IPS-20b (cell line): Measurements from ENCODE around the gene RP9.
A peak's percentile ranks its signal among the peaks of the same experiment; 100 is the strongest.

Experiments used
- H3K27ac ChIP-seq: one replicate; pipeline ENCODE4 v1.5.1; 2013; ENCODE audit warnings: low read length
- H3K27me3 ChIP-seq: 2 replicates; pipeline ENCODE4 v1.6.1; 2013; ENCODE audit warnings: mild to moderate bottlenecking, low read length, inconsistent platforms; ENCODE audit not compliant: insufficient read depth
- H3K36me3 ChIP-seq: 2 replicates; pipeline ENCODE4 v1.6.1; 2013; ENCODE audit warnings: low read depth, mild to moderate bottlenecking, inconsistent platforms, low read length, moderate library complexity; ENCODE audit not compliant: insufficient read depth
- H3K4me1 ChIP-seq: 2 replicates; pipeline ENCODE4 v1.6.1; 2013; ENCODE audit warnings: mild to moderate bottlenecking, control low read depth, inconsistent platforms, low read length, moderate library complexity; ENCODE audit not compliant: insufficient read depth
- H3K4me3 ChIP-seq: 2 replicates; pipeline ENCODE4 v1.5.1; 2013; ENCODE audit warnings: mild to moderate bottlenecking, low read length, inconsistent platforms
- H3K9ac ChIP-seq: 2 replicates; pipeline ENCODE4 v1.6.1; 2013; ENCODE audit warnings: low read depth, mild to moderate bottlenecking, inconsistent platforms, low read length, moderate library complexity
- H3K9me3 ChIP-seq: 2 replicates; pipeline ENCODE4 v1.6.1; 2013; ENCODE audit warnings: mild to moderate bottlenecking, low read depth, low read length, inconsistent platforms; ENCODE audit not compliant: insufficient read depth

The RP9 gene

GRCh38 chr7:33109005-33109757, at the start of gene RP9:
RP9 (minus strand) TSS chr7:33109404; CDS start chr7:33109372, 32 bp downstream.
- H3K27ac ChIP-seq: no peak within 1 kb of the TSS
- peaks cover 33% of the 10 kb centered on the region for H3K27me3 ChIP-seq
- peaks cover 11% of the 10 kb centered on the region for H3K4me1 ChIP-seq
- H3K4me3 ChIP-seq: peak within 1 kb of the TSS; percentile 97
- no peaks in the 10 kb centered on the region for H3K36me3 ChIP-seq
- H3K9ac ChIP-seq: peak within 1 kb of the TSS; percentile 85
- H3K9me3 ChIP-seq: no peaks in the 10 kb centered on the region

- Histone ChIP-seq H3K27me3 (no peaks in the 10 kb centered on the region), H3K4me3 (no peak overlapping the region), H3K9ac (no peak overlapping the region), H3K4me1 (no peaks in the 10 kb centered on the region), H3K9me3 (no peaks in the 10 kb centered on the region), H3K36me3 (no peaks in the 10 kb centered on the region), H3K27ac (no peak overlapping the region)
Observed at GRCh38 chr7:33157781-33158180, 48.6 kb upstream of the RP9 start.

DNA sequence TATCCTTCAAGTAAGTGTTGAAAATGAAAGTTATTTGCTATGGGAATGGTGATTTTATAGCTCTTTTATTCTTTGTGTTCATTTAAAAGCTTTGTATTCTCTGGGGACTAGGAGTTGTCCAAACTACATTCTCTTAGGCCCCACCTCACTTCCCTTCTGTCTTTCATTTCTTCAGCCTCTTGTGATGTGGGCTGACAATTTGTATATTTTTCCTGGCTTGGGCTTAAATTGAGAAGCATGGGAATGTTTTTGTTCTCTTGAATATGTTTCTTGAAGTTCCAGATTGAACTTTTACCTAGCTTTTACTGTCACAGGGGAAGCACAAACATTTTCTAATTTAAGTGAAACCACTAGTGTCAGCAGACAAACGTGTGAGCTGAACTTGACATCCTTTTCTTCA, 48.1 kb upstream of the RP9 start:
- no peaks in the 10 kb centered on the region for H3K4me1 ChIP-seq
- H3K36me3 ChIP-seq: no peaks in the 10 kb centered on the region
- no peaks in the 10 kb centered on the region for H3K9me3 ChIP-seq
- no peak overlapping the region for H3K27ac ChIP-seq
- no peak overlapping the region for H3K9ac ChIP-seq
- H3K27me3 ChIP-seq: no peaks in the 10 kb centered on the region
- no peak overlapping the region for H3K4me3 ChIP-seq

DNA sequence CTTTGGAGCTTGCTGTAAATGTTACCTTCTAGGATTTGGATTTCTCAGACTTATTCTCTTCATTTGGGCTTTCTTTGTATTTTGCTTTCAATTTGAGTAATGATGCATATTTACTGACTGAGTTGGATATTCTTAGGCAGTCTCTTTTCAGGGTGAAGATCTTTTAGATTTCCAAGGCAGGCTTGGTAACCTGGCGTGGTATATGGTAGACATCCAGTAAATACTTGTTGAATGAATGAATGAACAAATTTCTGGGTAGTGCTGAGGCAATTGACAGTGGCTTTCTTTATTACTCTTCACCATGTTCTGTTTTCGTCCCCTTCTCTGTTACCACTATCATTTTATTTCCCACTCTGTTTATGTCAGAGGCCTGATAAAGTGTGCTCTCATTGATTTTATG, 47.2 kb upstream of the RP9 start:
- Histone ChIP-seq H3K4me1 (no peaks in the 10 kb centered on the region), H3K27ac (no peak overlapping the region), H3K9ac (no peak overlapping the region), H3K36me3 (no peaks in the 10 kb centered on the region), H3K9me3 (no peaks in the 10 kb centered on the region), H3K27me3 (no peaks in the 10 kb centered on the region), H3K4me3 (no peak overlapping the region)

DNA sequence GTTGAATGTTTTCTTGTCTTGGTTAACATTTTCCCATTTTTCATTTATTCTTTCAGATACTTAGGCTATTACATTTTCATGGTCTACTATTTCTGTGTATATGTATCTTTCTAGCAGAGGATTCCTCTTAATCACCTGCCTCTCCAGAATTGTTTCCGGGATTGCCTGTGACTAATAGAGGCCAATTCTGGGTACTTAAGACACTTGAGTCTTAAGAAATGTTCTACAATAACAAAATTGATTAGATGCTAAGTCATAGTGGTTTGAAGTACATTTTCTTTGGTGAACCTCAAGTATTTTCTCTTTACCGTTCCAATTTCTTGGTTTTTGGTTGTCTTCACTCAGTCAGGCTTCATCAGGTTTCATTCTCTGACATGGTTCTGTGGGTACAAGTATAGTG, 46.6 kb upstream of the RP9 start:
- H3K27ac ChIP-seq: no peak overlapping the region
- H3K36me3 ChIP-seq: no peaks in the 10 kb centered on the region
- H3K4me1 ChIP-seq: no peaks in the 10 kb centered on the region

DNA sequence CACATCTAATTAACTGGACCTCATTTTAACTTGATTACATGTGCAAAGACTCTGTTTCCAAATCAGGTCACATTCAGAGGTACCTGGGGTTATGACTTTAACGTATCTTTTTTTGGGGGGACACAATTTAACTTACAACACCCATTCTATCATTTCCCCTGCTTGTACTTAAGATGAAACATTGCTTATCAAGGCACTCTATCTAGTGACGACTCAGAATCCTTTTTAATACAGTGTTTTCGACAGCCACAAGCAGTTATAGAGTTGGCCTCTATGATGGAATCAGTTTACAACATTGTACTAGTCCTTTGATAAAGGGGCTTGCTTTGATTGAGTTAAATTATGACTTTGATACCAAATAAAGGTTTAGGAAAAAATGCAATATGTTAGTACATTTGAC, 42.9 kb upstream of the RP9 start:
- H3K27me3 ChIP-seq: no peaks in the 10 kb centered on the region
- no peaks in the 10 kb centered on the region for H3K9me3 ChIP-seq
- H3K36me3 ChIP-seq: no peaks in the 10 kb centered on the region
- H3K4me1 ChIP-seq: no peaks in the 10 kb centered on the region
- no peak overlapping the region for H3K9ac ChIP-seq
- H3K27ac ChIP-seq: no peak overlapping the region
- no peak overlapping the region for H3K4me3 ChIP-seq

More for the DNA sequence above, 46.6 kb upstream of the RP9 start:
- Histone ChIP-seq H3K4me3 (no peak overlapping the region), H3K9me3 (no peaks in the 10 kb centered on the region), H3K27me3 (no peaks in the 10 kb centered on the region), H3K9ac (no peak overlapping the region)

GRCh38 chr7:33145156-33145555, 36.0 kb upstream of the RP9 start:
- H3K9ac ChIP-seq: no peak overlapping the region
- no peak overlapping the region for H3K27ac ChIP-seq
- H3K36me3 ChIP-seq: no peaks in the 10 kb centered on the region
- no peaks in the 10 kb centered on the region for H3K4me1 ChIP-seq
- no peaks in the 10 kb centered on the region for H3K27me3 ChIP-seq
- H3K4me3 ChIP-seq: no peak overlapping the region
- H3K9me3 ChIP-seq: peaks cover 5% of the 10 kb centered on the region; the same call in 1 of the 2 replicates

DNA sequence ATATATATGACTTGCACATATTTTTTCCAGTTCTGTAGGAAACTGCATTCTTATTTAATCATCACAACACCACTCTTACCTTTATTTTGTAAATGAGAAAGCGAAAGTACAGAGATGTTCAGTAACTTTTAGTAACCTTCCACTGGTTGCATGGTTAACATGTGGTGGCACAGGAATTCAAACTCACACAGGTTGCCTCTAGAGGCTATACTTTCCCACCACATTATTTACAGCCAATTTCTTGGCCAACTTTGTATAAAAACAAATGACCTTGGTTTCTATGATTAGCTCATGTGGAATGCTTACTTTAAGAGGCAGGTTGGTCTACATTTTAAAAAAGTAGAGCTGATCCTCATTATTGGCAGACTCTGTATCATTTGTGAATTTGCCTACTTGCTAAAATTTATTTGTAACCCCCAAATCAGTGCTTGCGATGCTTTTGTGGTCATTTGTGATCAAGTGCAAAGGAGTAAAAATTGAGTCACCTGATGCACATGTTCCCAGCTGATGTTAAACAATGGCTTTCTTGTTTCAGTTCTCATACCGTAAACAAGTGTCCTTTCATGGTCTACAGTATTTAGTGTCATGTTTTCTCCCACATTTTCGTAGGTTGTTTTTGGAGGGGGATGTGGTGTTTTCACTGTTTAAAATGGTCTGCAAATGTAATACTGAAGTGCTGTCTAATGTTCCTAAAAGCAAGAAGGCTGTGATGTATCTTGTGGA, 35.0 kb upstream of the RP9 start:
- Histone ChIP-seq H3K4me3 (no peak overlapping the region), H3K9me3 (peaks cover 5% of the 10 kb centered on the region; the same call in 1 of the 2 replicates), H3K36me3 (no peaks in the 10 kb centered on the region), H3K27me3 (no peaks in the 10 kb centered on the region), H3K4me1 (no peaks in the 10 kb centered on the region), H3K9ac (no peak overlapping the region), H3K27ac (no peak overlapping the region)

DNA sequence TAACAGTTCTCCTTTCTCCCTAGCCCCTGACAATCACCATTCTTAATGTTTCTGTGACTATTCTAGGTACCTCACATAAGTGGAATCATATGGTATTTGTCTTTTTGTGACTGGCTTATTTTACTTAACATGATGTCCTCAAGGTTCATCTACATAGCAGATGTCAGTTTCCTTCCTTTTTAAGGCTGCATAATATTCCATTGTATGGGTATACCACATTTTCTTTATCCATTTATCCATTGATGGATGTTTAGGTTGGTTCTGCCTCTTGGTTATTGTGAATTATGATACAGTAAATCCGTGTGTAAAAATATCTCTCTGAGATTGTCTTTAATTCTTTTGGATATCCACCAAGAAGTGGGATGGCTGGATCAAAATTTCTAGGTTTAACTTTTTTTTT, 33.4 kb upstream of the RP9 start:
- H3K27me3 ChIP-seq: no peaks in the 10 kb centered on the region
- no peak overlapping the region for H3K9ac ChIP-seq
- no peak overlapping the region for H3K4me3 ChIP-seq
- no peaks in the 10 kb centered on the region for H3K4me1 ChIP-seq
- H3K36me3 ChIP-seq: no peaks in the 10 kb centered on the region
- H3K27ac ChIP-seq: no peak overlapping the region
- peaks cover 5% of the 10 kb centered on the region; the same call in 1 of the 2 replicates for H3K9me3 ChIP-seq

- H3K9ac ChIP-seq: no peak overlapping the region
- H3K27me3 ChIP-seq: no peaks in the 10 kb centered on the region
Observed at GRCh38 chr7:33137103-33137502, 27.9 kb upstream of the RP9 start.

DNA sequence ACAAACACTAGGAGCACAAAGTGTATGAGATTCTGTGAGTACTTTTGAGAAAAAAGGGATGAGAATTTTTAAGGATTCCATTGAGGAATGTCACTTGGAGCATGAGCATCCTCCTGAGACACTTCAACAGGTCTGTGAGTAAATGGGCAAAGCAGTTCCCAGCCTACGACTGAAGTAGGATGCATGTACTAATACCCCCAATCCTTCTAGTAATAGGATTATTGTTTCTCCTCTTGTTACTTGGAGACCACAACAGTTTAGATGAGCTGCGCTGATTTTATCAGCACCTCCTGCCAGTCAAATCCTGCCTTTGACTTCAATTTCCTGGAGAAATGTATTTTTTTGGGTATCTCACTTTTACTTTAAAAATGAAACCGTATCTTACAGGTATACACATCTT, 21.0 kb upstream of the RP9 start:
- Histone ChIP-seq H3K4me1 (peaks cover 6% of the 10 kb centered on the region; the same call in 1 of the 2 replicates), H3K27ac (no peak overlapping the region), H3K36me3 (no peaks in the 10 kb centered on the region), H3K9ac (peak overlapping the region; percentile 88; the same call in 1 of the 2 replicates), H3K9me3 (no peaks in the 10 kb centered on the region), H3K27me3 (no peaks in the 10 kb centered on the region), H3K4me3 (peak overlapping the region; percentile 93)

More at GRCh38 chr7:33137103-33137502, 27.9 kb upstream of the RP9 start:
- H3K4me1 ChIP-seq: no peaks in the 10 kb centered on the region
- no peaks in the 10 kb centered on the region for H3K36me3 ChIP-seq
- H3K9me3 ChIP-seq: no peaks in the 10 kb centered on the region
- H3K4me3 ChIP-seq: no peak overlapping the region
- H3K27ac ChIP-seq: no peak overlapping the region

GRCh38 chr7:33129806-33130153, 20.6 kb upstream of the RP9 start:
- Histone ChIP-seq H3K27ac (no peak overlapping the region), H3K4me1 (peaks cover 6% of the 10 kb centered on the region; the same call in 1 of the 2 replicates), H3K9ac (peak overlapping the region; percentile 88; the same call in 1 of the 2 replicates), H3K9me3 (no peaks in the 10 kb centered on the region), H3K27me3 (no peaks in the 10 kb centered on the region), H3K36me3 (no peaks in the 10 kb centered on the region), H3K4me3 (peak overlapping the region; percentile 93)
